Activated CD4-positive, alpha-beta T cell treated with anti-CD3 and anti-CD28 coated beads for 36 hours (primary cell): ENCODE results near the gene SGPL1. TPM values are rescaled to one million over a fixed set of nuclear protein-coding genes. Genes with fewer than 3 reads are reported as not detected.
"Not testable (repeated sequence)": the region's sequence is repeated elsewhere in the genome, so short reads cannot be mapped to it uniquely, and the experiment has no call there.

Experiments used
- ATAC-seq: fragments of 200-7000 bp; cut with Tn5 transposase; one replicate; pipeline ENCODE4 v1.10.0; 2021; ENCODE audit warnings: mild to moderate bottlenecking, moderate library complexity
- CTCF ChIA-PET: fragments of 350-600 bp; sonication (Branson Sonifier 250); formaldehyde crosslinking; loops from one replicate; lab custom pipeline; 2021; ENCODE audit warnings: antibody characterized with exemption; lab: Charles Lee
- POLR2A ChIA-PET: fragments of 350-600 bp; sonication (Branson Sonifier 250); formaldehyde crosslinking; loops from one replicate; lab custom pipeline; 2021; ENCODE audit warnings: antibody characterized with exemption, inconsistent platforms; lab: Charles Lee
- DNase-seq: peaks from one replicate; pipeline ENCODE4 v3.0.0-alpha.2; 2020
- H3K27ac Mint-ChIP-seq: one replicate; pipeline ENCODE4 v1.8.0; 2021; ENCODE audit warnings: mixed read lengths
- H3K27me3 Mint-ChIP-seq: one replicate; pipeline ENCODE4 v1.8.0; 2021; ENCODE audit warnings: mixed read lengths
- H3K36me3 Mint-ChIP-seq: one replicate; pipeline ENCODE4 v1.8.0; 2021; ENCODE audit warnings: low read depth, mixed read lengths
- H3K4me1 Mint-ChIP-seq: one replicate; pipeline ENCODE4 v1.8.0; 2021; ENCODE audit warnings: mixed read lengths
- H3K4me3 Mint-ChIP-seq: one replicate; pipeline ENCODE4 v1.8.0; 2021; ENCODE audit warnings: mild to moderate bottlenecking, moderate library complexity, mixed read lengths
- H3K9me3 Mint-ChIP-seq: one replicate; pipeline ENCODE4 v1.8.0; 2021; ENCODE audit warnings: low read depth, mixed read lengths
- intact Hi-C, 2 experiments: fragments of 100-400 bp; cut with DNase I in 1 of 2; cut with micrococcal nuclease in 1 of 2; formaldehyde crosslinking; loops; one replicate each; pipeline versions ENCODE4 v1.14.2 to v1.15.1; 2022 to 2024; cut with DNase I, micrococcal nuclease
- total RNA-seq, 2 experiments: library from RNA; stranded (reverse); gene quantifications; one replicate each; pipeline ENCODE4 v1.2.3, GENCODE V29; 2021

Gene SGPL1
- total RNA-seq, 2 experiments from 2014 or later = 33.7 to 48.7 TPM

DNA sequence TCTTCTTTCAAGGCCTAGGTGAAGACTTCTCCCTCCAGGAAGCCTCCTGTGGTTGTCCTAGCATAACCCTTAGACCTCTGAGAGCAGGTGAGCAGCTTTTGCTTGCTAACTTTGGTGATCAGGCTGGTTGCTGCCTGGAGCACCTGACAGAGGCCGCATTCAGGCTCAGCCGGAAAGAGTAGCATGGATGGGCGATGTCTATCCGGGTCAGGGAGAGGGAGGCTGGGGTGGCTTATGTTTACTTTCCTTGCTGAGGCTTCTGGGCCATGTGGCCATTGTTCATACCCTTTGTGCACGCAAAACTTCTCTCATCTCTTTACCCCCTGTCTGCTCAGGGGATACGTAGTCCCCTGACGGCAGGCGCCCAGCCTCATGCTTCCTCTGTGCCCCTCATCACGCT is 100.1 kb downstream of the SGPL1 start:
- Mint-ChIP-seq H3K4me1 (no peaks in the 10 kb centered on the region), H3K36me3 (no peaks in the 10 kb centered on the region), H3K27ac (no peak overlapping the region), H3K27me3 (peaks cover 1% of the 10 kb centered on the region), H3K9me3 (no peaks in the 10 kb centered on the region), H3K4me3 (no peak overlapping the region)
- DNase-seq (no peak), ATAC-seq (no peak)
- intact Hi-C loops = no loop called here
- POLR2A ChIA-PET = no interaction called here
- CTCF ChIA-PET = no interaction called here

DNA sequence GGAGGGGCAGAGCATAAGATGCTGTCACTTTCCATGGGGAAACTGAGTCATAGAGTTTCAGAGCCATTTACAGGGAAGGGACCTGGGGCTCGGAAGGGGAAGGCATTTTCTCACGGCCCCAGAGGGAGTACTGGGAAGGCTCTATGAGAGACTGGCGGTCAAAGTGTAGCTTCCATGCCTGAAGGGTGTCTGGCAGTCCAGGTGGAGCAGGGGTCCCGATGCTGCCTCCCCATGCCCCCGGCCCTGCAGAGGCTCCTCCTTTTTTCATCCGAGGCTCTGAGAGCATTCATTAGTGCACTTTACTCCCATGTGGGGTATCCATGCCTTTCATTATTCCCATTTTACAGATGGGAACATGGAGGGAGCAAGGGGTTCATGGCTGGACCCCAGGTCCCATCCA is 100.5 kb downstream of the SGPL1 start:
- no peaks in the 10 kb centered on the region for H3K4me1 Mint-ChIP-seq
- ChIA-PET POLR2A (no interaction called here), CTCF (no interaction called here)
- DNase-seq (no peak), ATAC-seq (no peak)
- no peaks in the 10 kb centered on the region for H3K9me3 Mint-ChIP-seq
- intact Hi-C loops = no loop called here
- H3K27me3 Mint-ChIP-seq = peaks cover 4% of the 10 kb centered on the region
- no peak overlapping the region for H3K27ac Mint-ChIP-seq
- H3K36me3 Mint-ChIP-seq = no peaks in the 10 kb centered on the region
- no peak overlapping the region for H3K4me3 Mint-ChIP-seq

DNA sequence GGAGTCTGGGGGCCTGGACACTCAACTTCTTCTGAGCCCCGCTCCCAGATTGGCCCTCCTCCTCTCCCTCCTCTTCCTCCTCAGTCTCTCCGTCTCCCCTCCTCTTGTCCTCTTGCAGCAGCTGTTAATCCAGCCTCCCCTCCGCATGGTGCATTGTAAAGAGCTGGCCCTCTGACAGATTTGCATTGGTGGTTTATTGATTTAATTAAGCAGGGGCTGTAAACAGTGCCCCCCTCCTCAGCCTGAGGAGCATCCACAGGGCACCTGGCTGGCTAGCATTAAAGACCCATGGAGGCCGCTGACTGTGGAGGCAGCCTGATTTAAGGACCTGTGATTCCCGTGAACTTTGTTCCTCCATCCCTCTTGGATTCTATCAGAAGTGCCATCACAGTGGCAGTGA is 101.5 kb downstream of the SGPL1 start:
- CTCF ChIA-PET = interaction anchor here (0.7 kb wide), 1 partner anchor 216 kb away, joined by 3 read pairs; no protein-coding TSS in a partner anchor
- Mint-ChIP-seq H3K9me3 (no peaks in the 10 kb centered on the region), H3K36me3 (no peaks in the 10 kb centered on the region), H3K4me1 (no peaks in the 10 kb centered on the region), H3K27me3 (peaks cover 4% of the 10 kb centered on the region), H3K4me3 (no peak overlapping the region), H3K27ac (no peak overlapping the region)
- DNase-seq = no peak
- intact Hi-C loops = no loop called here
- ATAC-seq = no peak
- POLR2A ChIA-PET = no interaction called here

DNA sequence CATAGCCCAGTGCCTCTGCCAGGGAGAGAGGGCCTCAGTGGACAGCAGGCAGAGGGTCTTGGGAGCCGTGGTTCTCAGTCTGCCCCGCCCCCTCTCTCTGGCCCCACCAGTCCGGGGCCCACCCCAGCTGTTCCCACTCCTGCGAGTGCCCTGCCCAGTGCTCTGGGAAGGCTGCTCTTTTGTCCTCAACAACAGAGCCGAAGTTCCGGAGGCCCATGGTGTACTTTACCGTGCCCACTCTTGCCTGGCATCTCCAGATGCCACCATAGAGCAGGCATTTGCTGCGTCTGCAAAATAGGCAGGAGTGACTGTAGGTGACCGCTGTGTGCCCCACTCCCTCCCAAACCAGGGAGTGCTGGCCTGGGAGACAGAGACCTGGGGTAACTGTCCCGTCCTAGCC is 101.9 kb downstream of the SGPL1 start:
- Mint-ChIP-seq H3K27ac (no peak overlapping the region), H3K36me3 (no peaks in the 10 kb centered on the region), H3K9me3 (no peaks in the 10 kb centered on the region), H3K4me3 (no peak overlapping the region), H3K4me1 (no peaks in the 10 kb centered on the region), H3K27me3 (peaks cover 4% of the 10 kb centered on the region)
- DNase-seq (no peak), ATAC-seq (no peak)
- ChIA-PET CTCF (interaction anchor here (0.7 kb wide), 1 partner anchor 215 kb away, joined by 3 read pairs; no protein-coding TSS in a partner anchor), POLR2A (no interaction called here)
- intact Hi-C loops = no loop called here

DNA sequence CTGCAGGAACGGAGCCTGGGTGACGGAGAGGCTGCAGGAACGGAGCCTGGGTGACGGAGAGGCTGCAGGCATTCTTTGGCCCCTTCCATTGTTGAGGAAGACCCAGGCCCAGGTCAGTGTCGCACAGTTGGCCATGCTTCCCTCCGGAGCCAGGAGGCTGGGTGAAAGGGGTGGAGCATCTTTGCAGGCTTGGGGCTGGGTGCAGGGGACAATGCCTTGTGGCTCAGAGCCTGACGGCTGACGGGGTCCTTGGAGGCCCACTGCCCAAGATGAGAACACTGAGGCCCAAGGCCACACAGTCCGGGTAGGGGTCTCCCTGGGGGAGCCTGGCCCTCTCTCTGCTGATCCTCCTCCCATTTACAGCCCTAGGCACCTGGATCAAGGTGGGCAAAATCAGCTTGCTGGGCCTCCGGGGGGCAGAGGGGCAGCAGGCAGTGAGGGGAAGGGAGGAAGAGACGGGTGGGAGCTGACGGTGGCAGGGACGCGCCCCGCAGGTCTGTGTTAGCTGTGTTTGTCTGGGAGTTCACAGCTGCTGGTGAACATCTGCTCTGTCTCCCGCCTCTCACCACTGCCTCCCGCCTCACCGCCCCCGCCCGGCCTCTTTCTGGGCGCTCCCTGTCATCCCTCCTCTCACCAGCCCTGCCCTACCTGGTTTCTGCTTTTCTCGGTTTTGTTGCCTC is 103.2 kb downstream of the SGPL1 start:
- ATAC-seq (no peak), DNase-seq (peak; percentile 26)
- intact Hi-C loops = no loop called here
- Mint-ChIP-seq H3K4me3 (no peak overlapping the region), H3K36me3 (no peaks in the 10 kb centered on the region), H3K27ac (no peak overlapping the region), H3K4me1 (no peaks in the 10 kb centered on the region), H3K27me3 (peaks cover 7% of the 10 kb centered on the region), H3K9me3 (no peaks in the 10 kb centered on the region)
- ChIA-PET POLR2A (no interaction called here), CTCF (no interaction called here)

DNA sequence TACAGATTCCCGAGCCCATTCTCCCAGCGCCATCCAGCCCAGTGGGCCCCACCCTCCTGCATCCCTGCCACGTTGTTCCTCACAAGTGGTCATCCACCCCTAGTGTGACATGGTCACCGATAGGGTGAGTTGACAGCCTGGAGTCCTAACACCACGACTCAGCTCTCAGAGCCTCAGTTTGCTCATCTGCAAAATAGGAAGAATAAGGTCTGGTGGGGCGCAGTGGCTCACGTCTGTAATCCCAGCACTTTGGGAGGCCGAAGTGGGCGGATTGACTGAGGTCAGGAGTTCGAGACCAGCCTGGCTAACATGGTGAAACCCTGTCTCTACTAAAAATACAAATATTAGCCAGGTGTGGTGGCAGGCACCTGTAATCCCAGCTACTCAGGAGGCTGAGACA is 104.2 kb downstream of the SGPL1 start:
- H3K27me3 Mint-ChIP-seq, POLR2A ChIA-PET, CTCF ChIA-PET, H3K27ac Mint-ChIP-seq, H3K4me1 Mint-ChIP-seq, DNase-seq, ATAC-seq, H3K4me3 Mint-ChIP-seq, H3K9me3 Mint-ChIP-seq, H3K36me3 Mint-ChIP-seq: not testable (repeated sequence)
- intact Hi-C loops = loop anchor here in 1 of 2 experiments (10.0 kb wide), 1 partner anchor 145 kb away; no protein-coding TSS in a partner anchor

DNA sequence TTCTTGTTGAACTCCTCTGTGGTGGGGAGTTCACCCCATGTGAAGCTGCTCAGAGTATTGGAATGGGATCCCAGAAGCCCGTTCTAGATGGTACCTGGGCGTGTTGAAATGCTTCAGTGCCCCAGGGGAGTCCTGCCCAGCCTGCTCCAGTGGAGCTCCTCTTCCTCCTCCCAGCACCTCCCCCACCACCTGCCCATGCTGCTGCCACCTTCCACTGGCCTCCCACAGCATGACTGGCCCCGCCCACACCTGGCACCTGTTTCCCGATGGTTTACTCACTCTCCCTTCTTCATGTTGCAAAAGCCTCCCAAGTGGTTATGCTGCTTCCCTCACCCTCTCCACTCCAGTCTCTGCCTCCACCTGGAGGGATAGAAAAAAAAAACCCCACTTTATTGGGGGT is 104.8 kb downstream of the SGPL1 start:
- Mint-ChIP-seq H3K4me1 (no peaks in the 10 kb centered on the region), H3K9me3 (no peaks in the 10 kb centered on the region), H3K4me3 (no peak overlapping the region), H3K27me3 (peaks cover 9% of the 10 kb centered on the region), H3K27ac (no peak overlapping the region), H3K36me3 (no peaks in the 10 kb centered on the region)
- DNase-seq = no peak
- POLR2A ChIA-PET = no interaction called here
- CTCF ChIA-PET = interaction anchor here (0.6 to 1.3 kb wide), 2 partner anchors 18 to 364 kb away, joined by 4 to 5 read pairs; no protein-coding TSS in a partner anchor
- intact Hi-C loops = loop anchor here in 1 of 2 experiments (10.0 kb wide), 1 partner anchor 144 kb away; no protein-coding TSS in a partner anchor
- ATAC-seq = no peak

DNA sequence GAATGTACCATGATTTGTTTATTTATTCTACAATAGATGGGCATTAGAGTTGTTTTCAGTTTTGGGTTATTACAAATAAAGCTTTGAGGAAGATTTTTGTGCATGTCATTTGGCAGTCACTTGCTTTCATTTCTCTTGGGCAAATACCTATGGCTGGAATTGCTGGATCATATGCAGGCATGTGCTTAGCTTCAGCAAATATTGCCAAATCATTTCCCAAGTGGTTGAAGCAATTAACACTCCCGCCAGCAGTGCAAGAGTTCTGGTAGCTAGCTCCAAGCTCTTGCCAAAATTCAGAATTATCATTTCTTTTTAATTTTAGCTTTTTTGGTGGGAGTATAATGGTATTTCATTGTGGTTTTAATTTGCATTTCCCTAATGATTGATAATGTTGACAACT is 105.5 kb downstream of the SGPL1 start:
- ChIA-PET CTCF (interaction anchor here (0.6 to 1.3 kb wide), 7 partner anchors 12 to 398 kb away, joined by 3 to 5 read pairs (median 4); partner anchors contain the start of gene SLC29A3), POLR2A (interaction anchor here (0.5 to 0.7 kb wide), 2 partner anchors 451 to 588 kb away, joined by 3 read pairs; no protein-coding TSS in a partner anchor)
- H3K36me3 Mint-ChIP-seq = no peaks in the 10 kb centered on the region
- no peak overlapping the region for H3K27ac Mint-ChIP-seq
- H3K9me3 Mint-ChIP-seq = no peaks in the 10 kb centered on the region
- no peak for DNase-seq
- H3K27me3 Mint-ChIP-seq = peaks cover 9% of the 10 kb centered on the region
- intact Hi-C loops = loop anchor here in 1 of 2 experiments (10.0 kb wide), 1 partner anchor 144 kb away; no protein-coding TSS in a partner anchor
- H3K4me1 Mint-ChIP-seq = no peaks in the 10 kb centered on the region
- H3K4me3 Mint-ChIP-seq = no peak overlapping the region
- no peak for ATAC-seq

DNA sequence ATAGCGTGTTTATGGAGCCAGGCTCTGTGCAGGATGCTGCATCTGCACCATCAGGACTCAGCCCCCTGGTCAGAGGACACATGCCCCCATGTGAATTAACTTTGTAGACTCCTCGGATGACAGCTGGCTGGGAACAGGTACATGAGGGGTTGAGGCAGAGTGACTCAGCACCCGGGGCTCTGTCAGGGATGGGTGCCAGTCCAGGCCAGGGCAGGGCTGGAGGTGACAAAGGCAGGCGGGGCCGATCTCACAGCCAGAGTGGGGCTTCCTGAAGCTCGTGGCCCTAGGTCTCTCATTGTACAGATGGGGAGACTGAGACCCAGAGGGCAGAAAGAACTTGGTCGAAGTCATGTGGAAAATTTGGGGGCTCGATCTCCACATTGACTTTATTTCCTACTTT is 107.9 kb downstream of the SGPL1 start:
- no peak for ATAC-seq
- H3K9me3 Mint-ChIP-seq = no peaks in the 10 kb centered on the region
- peaks cover 7% of the 10 kb centered on the region for H3K27me3 Mint-ChIP-seq
- no peaks in the 10 kb centered on the region for H3K4me1 Mint-ChIP-seq
- intact Hi-C loops = loop anchor here (2.0 to 10.0 kb wide), 2 partner anchors 141 to 285 kb away; no protein-coding TSS in a partner anchor
- CTCF ChIA-PET = interaction anchor here (0.6 to 2.0 kb wide), 11 partner anchors 10 to 534 kb away, joined by 3 to 6 read pairs (median 4); no protein-coding TSS in a partner anchor
- no peak for DNase-seq
- no peak overlapping the region for H3K27ac Mint-ChIP-seq
- H3K4me3 Mint-ChIP-seq = no peak overlapping the region
- H3K36me3 Mint-ChIP-seq = no peaks in the 10 kb centered on the region
- POLR2A ChIA-PET = no interaction called here

DNA sequence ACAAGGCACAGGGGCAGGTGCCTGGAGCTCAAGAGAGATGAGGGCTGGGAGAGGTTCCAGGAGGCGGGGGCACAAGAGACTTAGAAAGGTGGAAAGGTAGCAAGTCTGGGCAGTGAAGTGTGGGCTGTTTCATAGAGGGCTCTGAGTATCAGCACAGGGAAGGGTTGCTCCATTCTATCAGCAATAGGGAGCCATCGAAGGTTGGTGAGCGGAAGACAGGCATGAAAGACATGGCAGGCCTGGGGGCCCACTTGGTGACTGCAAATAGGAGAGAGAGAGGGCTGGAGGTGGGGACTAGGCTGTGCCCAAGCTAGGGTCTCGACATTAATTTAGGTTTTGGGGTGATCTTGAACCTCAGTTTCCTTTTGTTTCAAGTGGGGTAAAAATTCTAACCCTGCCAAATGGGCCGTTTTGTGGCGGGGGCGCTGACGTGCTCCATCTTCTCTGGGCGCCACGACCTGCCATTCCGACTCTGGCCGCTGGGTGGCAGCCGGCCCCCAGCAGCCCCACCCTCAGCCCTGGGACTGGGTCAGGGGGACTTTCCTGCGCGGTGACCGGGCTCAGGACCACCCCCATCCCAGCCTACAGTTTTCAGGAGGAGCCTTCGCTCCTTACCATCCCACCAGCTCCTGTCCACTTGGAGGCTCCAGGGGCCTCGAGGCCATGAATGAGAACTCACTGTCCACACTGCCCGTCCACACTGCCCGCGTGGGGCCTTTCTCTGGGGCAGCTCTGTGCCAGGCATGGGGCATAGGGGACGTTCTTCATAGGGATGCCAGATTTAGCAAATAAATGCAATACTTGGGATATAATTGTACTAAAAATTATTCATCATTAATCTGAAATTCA is 109.9 kb downstream of the SGPL1 start:
- Mint-ChIP-seq H3K9me3 (no peaks in the 10 kb centered on the region), H3K4me3 (no peak overlapping the region), H3K4me1 (no peaks in the 10 kb centered on the region), H3K27me3 (peaks cover 7% of the 10 kb centered on the region), H3K27ac (no peak overlapping the region), H3K36me3 (no peaks in the 10 kb centered on the region)
- CTCF ChIA-PET = interaction anchor here (0.7 to 2.0 kb wide), 22 partner anchors 8 to 639 kb away, joined by 3 to 13 read pairs (median 4); no protein-coding TSS in a partner anchor
- intact Hi-C loops = loop anchor here (1.0 to 10.0 kb wide), 5 partner anchors 139 to 360 kb away; no protein-coding TSS in a partner anchor
- POLR2A ChIA-PET = interaction anchor here (0.6 kb wide), 1 partner anchor 1064 kb away, joined by 4 read pairs; no protein-coding TSS in a partner anchor
- DNase-seq (peak; percentile 75), ATAC-seq (peak; percentile 80)
